HepG2 (cell line): Measurements from ENCODE around the gene PRKD2. TPM values are rescaled to one million over a fixed set of nuclear protein-coding genes. Genes with fewer than 3 reads are reported as not detected.

Experiments
- ATAC-seq: fragments of 200-7000 bp; cut with Tn5 transposase; 3 replicates; pipeline ENCODE4 v1.9.1; 2020; ENCODE audit warnings: mild to moderate bottlenecking, moderate library complexity
- BruUV-seq: library from RNA; stranded (reverse); fragments of 400-500 nt; replicated peaks from 2 replicates; lab custom pipeline; 2021; lab: Mats Ljungman, UMichigan
- CTCF ChIA-PET: fragments of 300-600 bp; formaldehyde crosslinking; extraction: SDS; loops from one replicate; lab custom pipeline; 2021; ENCODE audit warnings: low total read pairs, inconsistent platforms, low intra/inter-chr PET ratio; lab: Yijun Ruan, JAX
- POLR2A ChIA-PET: fragments of 350-600 bp; sonication (Branson Sonifier 250); formaldehyde crosslinking; loops from one replicate; lab custom pipeline; 2020; ENCODE audit warnings: antibody characterized with exemption, inconsistent platforms; lab: Yijun Ruan, JAX
- DNase-seq: peaks from one replicate; pipeline ENCODE4 v3.0.0-alpha.2; 2015; ENCODE audit warnings: low spot score
- FAIRE-seq: peaks from 3 replicates; lab custom pipeline; 2011; peaks lifted over from hg19 to GRCh38; lab: Jason Lieb, UNC
- H2AFZ ChIP-seq: one replicate; pipeline ENCODE4 v1.6.1; 2011; ENCODE audit warnings: low read length, inconsistent platforms
- H3K27ac ChIP-seq: fragments of 300-600 bp; 3 replicates; pipeline ENCODE4 v1.8.0; 2011; ENCODE audit warnings: mixed run types, mild to moderate bottlenecking, mixed read lengths, low read length, inconsistent platforms; ENCODE audit not compliant: insufficient read depth; ENCODE audit errors: extremely low read length
- H3K27me3 ChIP-seq, 2 experiments: fragments of 200-600 bp in 1 of 2; 2 replicates in 1 of 2; 3 replicates in 1 of 2; pipeline versions ENCODE4 v1.6.0 to v1.8.0; 2011; ENCODE audit warnings: low read length in 2 of 2, mild to moderate bottlenecking in 2 of 2, moderate library complexity in 2 of 2, inconsistent platforms in 1 of 2; ENCODE audit not compliant: insufficient read depth in 2 of 2, control insufficient read depth in 1 of 2
- H3K36me3 ChIP-seq, 2 experiments: fragments of 200-600 bp in 1 of 2; replicated peaks in 1 of 2; 2 replicates in 1 of 2; 3 replicates in 1 of 2; pipeline versions ENCODE4 v1.5.1 to v1.8.0; 2011; ENCODE audit warnings: low read length in 2 of 2, inconsistent platforms in 1 of 2; ENCODE audit not compliant: insufficient read depth in 2 of 2, control insufficient read depth in 1 of 2
- H3K4me1 ChIP-seq: 2 replicates; pipeline ENCODE4 v1.5.1; 2012; ENCODE audit warnings: low read length, inconsistent platforms; ENCODE audit not compliant: insufficient read depth
- H3K4me2 ChIP-seq: 2 replicates; pipeline ENCODE4 v1.6.0; 2011; ENCODE audit warnings: low read depth, low read length, inconsistent platforms
- H3K4me3 ChIP-seq, 3 experiments: fragments of 200-600 bp in 1 of 3; sonication (generic), shearing (Covaris generic) in 1 of 3; replicated peaks in 1 of 3; 2 replicates each; pipeline ENCODE4 v1.5.1; 2011 to 2016; ENCODE audit warnings: low read length in 3 of 3, inconsistent platforms in 2 of 3, low read depth in 2 of 3, mild to moderate bottlenecking in 2 of 3, control low read depth in 1 of 3, mixed read lengths in 1 of 3; ENCODE audit not compliant: insufficient read depth in 1 of 3
- H3K79me2 ChIP-seq: one replicate; pipeline ENCODE4 v1.6.1; 2011; ENCODE audit warnings: low read length, inconsistent platforms; ENCODE audit not compliant: insufficient read depth
- H3K9ac ChIP-seq: 2 replicates; pipeline ENCODE4 v1.6.0; 2011; ENCODE audit warnings: mild to moderate bottlenecking, low read depth, low read length, inconsistent platforms; ENCODE audit not compliant: insufficient read depth
- H3K9me3 ChIP-seq: 2 replicates; pipeline ENCODE4 v1.5.1; 2012; ENCODE audit warnings: mild to moderate bottlenecking, low read length
- H4K20me1 ChIP-seq: 2 replicates; pipeline ENCODE4 v1.6.0; 2011; ENCODE audit warnings: inconsistent platforms, mild to moderate bottlenecking, low read length, moderate library complexity; ENCODE audit not compliant: insufficient read depth
- ATAD3A ChIP-seq: sonication (generic); formaldehyde crosslinking; IDR thresholded peaks from 2 replicates; pipeline ENCODE4 v1.4.0; 2020; ENCODE audit warnings: missing genetic modification reagents
- KAT7 ChIP-seq: IDR thresholded peaks from 2 replicates; pipeline ENCODE4 v1.6.1; 2018; ENCODE audit warnings: borderline replicate concordance, missing compliant biosample characterization
- LBX2 ChIP-seq: sonication (generic); formaldehyde crosslinking; IDR thresholded peaks from 2 replicates; pipeline ENCODE4 v1.5.0; 2020; ENCODE audit warnings: missing genetic modification reagents, mild to moderate bottlenecking, borderline replicate concordance
- MIXL1 ChIP-seq: IDR thresholded peaks from 2 replicates; pipeline ENCODE4 v1.6.1; 2016
- MNT ChIP-seq: fragments of 450-650 bp; IDR thresholded peaks from 2 replicates; pipeline ENCODE4 v1.6.1; 2016
- ZNF138 ChIP-seq: sonication (generic); formaldehyde crosslinking; IDR thresholded peaks from 2 replicates; pipeline ENCODE4 v1.5.0; 2020; ENCODE audit warnings: mild to moderate bottlenecking, low read depth, missing genetic modification reagents
- ZNF460 ChIP-seq: sonication (generic); formaldehyde crosslinking; IDR thresholded peaks from 2 replicates; pipeline ENCODE4 v1.5.1; 2020; ENCODE audit warnings: missing genetic modification reagents, mild to moderate bottlenecking, borderline replicate concordance
- ZNF543 ChIP-seq: sonication (generic); formaldehyde crosslinking; IDR thresholded peaks from 2 replicates; pipeline ENCODE4 v1.4.0; 2020; ENCODE audit warnings: mild to moderate bottlenecking, missing genetic modification reagents
- WGBS: methylation state at CpG from one replicate; pipeline ENCODE4 v1.1.6; 2017; ENCODE audit warnings: low lambda C conversion rate; 5-methylcytosine and 5-hydroxymethylcytosine counted together
- in situ Hi-C: cut with HindIII; loops from 2 replicates; pipeline ENCODE4 v1.10.0; 2017; ENCODE audit warnings: low pct_unique_long_range_greater_than_20kb; ENCODE audit not compliant: extremely low pct_ligation_motif_present
- intact Hi-C: fragments of 100-400 bp; cut with micrococcal nuclease; formaldehyde crosslinking; loops from one replicate; pipeline ENCODE4 v1.10.0; 2022; ENCODE audit not compliant: unreplicated experiment
- polyA plus RNA-seq, 8 experiments: library from polyadenylated mRNA; depleted of rRNA in 3 of 8; stranded (reverse) in 7 of 8; unstranded in 1 of 8; fragments of >200 nt; fragmentation: Illumina TruSeq in 4 of 8; extraction: Trizol in 4 of 8; gene quantifications; 2 replicates each; pipeline versions ENCODE4 v1.2.1 to v1.2.3, GENCODE V29; 2011 to 2016; ENCODE audit warnings: low read depth in 4 of 8, missing spikeins in 1 of 8, mixed read lengths in 1 of 8; ENCODE audit not compliant: insufficient read depth in 1 of 8
- total RNA-seq, 5 experiments: library from RNA; depleted of rRNA; stranded (reverse); fragments of >200 nt; fragmentation: Illumina TruSeq; extraction: Trizol; gene quantifications; 2 replicates each; pipeline ENCODE4 v1.2.3, GENCODE V29; 2016; ENCODE audit warnings: low read depth in 1 of 5
- TF ChIP-seq, protein P1 (sequence below): sonication (generic); formaldehyde crosslinking; IDR thresholded peaks from 2 replicates; pipeline ENCODE4 v1.4.0; 2020; ENCODE audit warnings: missing genetic modification reagents
- TF ChIP-seq, protein P2 (sequence below): sonication (generic); formaldehyde crosslinking; IDR thresholded peaks from 2 replicates; pipeline ENCODE4 v1.4.0; 2020; ENCODE audit warnings: missing genetic modification reagents, low read depth, mild to moderate bottlenecking, borderline replicate concordance
- TF ChIP-seq, protein P3 (sequence below): IDR thresholded peaks from 2 replicates; pipeline ENCODE4 v1.6.1; 2016; ENCODE audit warnings: missing genetic modification reagents, missing compliant biosample characterization

Gene PRKD2
- total and polyA plus RNA-seq, 2 of the 13 experiments (the other 11 are each of a cell fraction or from before 2014, with no cell fraction given) = 6.7 to 7.3 TPM

DNA sequence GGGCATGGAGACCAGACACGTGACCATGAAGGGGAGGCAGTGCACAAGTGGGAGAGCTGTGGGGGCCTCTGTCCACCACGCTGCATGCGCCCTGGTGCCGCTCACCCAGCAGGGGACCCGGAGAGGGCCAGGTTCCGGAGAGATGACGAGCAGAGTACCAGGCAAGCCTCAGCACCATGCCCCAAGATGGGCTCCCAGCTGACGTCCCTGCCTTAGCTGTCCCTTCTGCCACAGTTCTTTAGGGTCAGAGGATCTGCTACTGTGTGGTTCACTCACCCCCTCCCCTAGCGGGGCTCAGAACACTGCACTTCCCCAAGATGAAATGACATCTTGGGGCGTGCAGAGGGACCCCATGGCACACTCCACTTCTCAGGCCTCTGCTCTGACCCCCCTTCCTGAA is 9.6 kb upstream of the PRKD2 start:
- Histone ChIP-seq H3K27me3 (no peaks in the 10 kb centered on the region), H3K4me1 (peaks cover 8% of the 10 kb centered on the region), H3K27ac (no peak overlapping the region), H3K36me3 (peaks cover 55 to 94% of the 10 kb centered on the region in 2 experiments), H3K4me3 (no peak overlapping the region), H3K4me2 (no peak overlapping the region), H3K9ac (no peak overlapping the region), H3K9me3 (no peaks in the 10 kb centered on the region), H2AFZ (no peak overlapping the region), H3K79me2 (no peaks in the 10 kb centered on the region), H4K20me1 (peaks cover 13% of the 10 kb centered on the region; the same call in 1 of the 2 replicates)
- in situ Hi-C loops = no loop called here
- FAIRE-seq (no peak), DNase-seq (no peak), ATAC-seq (no peak)
- no peak for TF ChIP-seq MNT
- TF ChIP-seq ZNF138 (CRISPR knock-in tag) = no peak
- TF ChIP-seq ATAD3A (CRISPR knock-in tag) = no peak
- TF ChIP-seq, protein P1, sequence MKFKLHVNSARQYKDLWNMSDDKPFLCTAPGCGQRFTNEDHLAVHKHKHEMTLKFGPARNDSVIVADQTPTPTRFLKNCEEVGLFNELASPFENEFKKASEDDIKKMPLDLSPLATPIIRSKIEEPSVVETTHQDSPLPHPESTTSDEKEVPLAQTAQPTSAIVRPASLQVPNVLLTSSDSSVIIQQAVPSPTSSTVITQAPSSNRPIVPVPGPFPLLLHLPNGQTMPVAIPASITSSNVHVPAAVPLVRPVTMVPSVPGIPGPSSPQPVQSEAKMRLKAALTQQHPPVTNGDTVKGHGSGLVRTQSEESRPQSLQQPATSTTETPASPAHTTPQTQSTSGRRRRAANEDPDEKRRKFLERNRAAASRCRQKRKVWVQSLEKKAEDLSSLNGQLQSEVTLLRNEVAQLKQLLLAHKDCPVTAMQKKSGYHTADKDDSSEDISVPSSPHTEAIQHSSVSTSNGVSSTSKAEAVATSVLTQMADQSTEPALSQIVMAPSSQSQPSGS (CRISPR knock-in tag) = no peak
- TF ChIP-seq ZNF543 (CRISPR knock-in tag) = no peak
- TF ChIP-seq, protein P2, sequence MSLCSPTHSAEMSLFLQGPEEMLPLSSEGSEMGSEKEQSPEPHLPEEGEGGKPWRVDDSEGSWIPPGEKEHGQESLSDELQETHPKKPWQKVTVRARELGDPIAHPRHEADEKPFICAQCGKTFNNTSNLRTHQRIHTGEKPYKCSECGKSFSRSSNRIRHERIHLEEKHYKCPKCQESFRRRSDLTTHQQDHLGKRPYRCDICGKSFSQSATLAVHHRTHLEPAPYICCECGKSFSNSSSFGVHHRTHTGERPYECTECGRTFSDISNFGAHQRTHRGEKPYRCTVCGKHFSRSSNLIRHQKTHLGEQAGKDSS (CRISPR knock-in tag) = no peak
- no peak for TF ChIP-seq MIXL1 (CRISPR knock-in tag)
- TF ChIP-seq, protein P3, sequence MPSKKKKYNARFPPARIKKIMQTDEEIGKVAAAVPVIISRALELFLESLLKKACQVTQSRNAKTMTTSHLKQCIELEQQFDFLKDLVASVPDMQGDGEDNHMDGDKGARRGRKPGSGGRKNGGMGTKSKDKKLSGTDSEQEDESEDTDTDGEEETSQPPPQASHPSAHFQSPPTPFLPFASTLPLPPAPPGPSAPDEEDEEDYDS = no peak
- TF ChIP-seq KAT7 = no peak
- TF ChIP-seq LBX2 = no peak
- no peak for TF ChIP-seq ZNF460
- BruUV-seq = no TSS peak
- over 99% methylated on average over 8 of the region's 10 CpGs for WGBS
- ChIA-PET CTCF (no interaction called here), POLR2A (no interaction called here)
- intact Hi-C loops = no loop called here
